BJ (cell line): ENCODE measurements around the gene ADRB2. TPM values are rescaled to one million over a fixed set of nuclear protein-coding genes. Genes with fewer than 3 reads are reported as not detected.

Experiments used
- CTCF ChIA-PET: fragments of 350-600 bp; formaldehyde crosslinking; extraction: SDS; loops from one replicate; lab custom pipeline; 2021; ENCODE audit warnings: antibody characterized with exemption, inconsistent platforms; lab: Yijun Ruan, JAX
- POLR2A ChIA-PET: fragments of 300-600 bp; sonication (Branson Sonifier 250); formaldehyde crosslinking; extraction: SDS; loops from one replicate; lab custom pipeline; 2021; ENCODE audit warnings: antibody characterized with exemption; lab: Charles Lee
- DNase-seq: peaks from one replicate; pipeline ENCODE4 v3.0.0-alpha.2; 2011; ENCODE audit warnings: low read depth
- H3K27me3 ChIP-seq: 2 replicates; pipeline ENCODE4 v1.6.0; 2011; ENCODE audit warnings: low read length; ENCODE audit not compliant: control insufficient read depth, insufficient read depth
- H3K36me3 ChIP-seq: 2 replicates; pipeline ENCODE4 v1.5.1; 2011; ENCODE audit warnings: low read length; ENCODE audit not compliant: control insufficient read depth, insufficient read depth
- H3K4me3 ChIP-seq: 2 replicates; pipeline ENCODE4 v1.5.1; 2011; ENCODE audit warnings: low read depth, mild to moderate bottlenecking, control low read depth, low read length
- polyA plus RNA-seq: library from polyadenylated mRNA; depleted of rRNA; stranded (reverse); fragments of >200 nt; gene quantifications from 2 replicates; pipeline ENCODE4 v1.2.3, GENCODE V29; 2011
- TF ChIP-seq, protein P1 (sequence below): IDR thresholded peaks from 2 replicates; pipeline ENCODE4 v1.5.1; 2011; ENCODE audit warnings: low read depth, mild to moderate bottlenecking, control low read depth, inconsistent platforms, low read length, moderate library complexity; ENCODE audit not compliant: insufficient read depth

Gene ADRB2
- polyA plus RNA-seq, 1 experiment, result 0.64 TPM

DNA sequence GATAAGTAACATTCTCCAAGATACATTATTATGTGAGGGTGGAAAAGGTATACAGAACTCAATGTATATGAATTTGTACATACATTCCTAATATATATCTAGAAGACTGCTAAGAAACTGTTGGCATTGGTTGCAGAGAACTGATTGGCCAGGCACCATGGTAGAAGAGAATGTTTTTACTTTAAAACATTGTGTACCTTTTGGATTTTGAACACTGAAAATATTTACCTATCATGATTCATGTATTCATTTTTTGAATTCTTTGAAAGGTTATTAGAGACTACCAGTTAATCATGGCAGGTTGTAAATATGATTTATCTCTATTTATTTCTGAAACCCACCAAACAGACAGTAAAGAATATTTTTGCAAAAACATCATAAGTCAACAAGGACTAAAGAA is 41.2 kb upstream of the ADRB2 start:
- CTCF ChIA-PET, result interaction anchor here (0.7 kb wide), 1 partner anchor 452 kb away, joined by 3 read pairs; no protein-coding TSS in a partner anchor
- POLR2A ChIA-PET, result no interaction called here

DNA sequence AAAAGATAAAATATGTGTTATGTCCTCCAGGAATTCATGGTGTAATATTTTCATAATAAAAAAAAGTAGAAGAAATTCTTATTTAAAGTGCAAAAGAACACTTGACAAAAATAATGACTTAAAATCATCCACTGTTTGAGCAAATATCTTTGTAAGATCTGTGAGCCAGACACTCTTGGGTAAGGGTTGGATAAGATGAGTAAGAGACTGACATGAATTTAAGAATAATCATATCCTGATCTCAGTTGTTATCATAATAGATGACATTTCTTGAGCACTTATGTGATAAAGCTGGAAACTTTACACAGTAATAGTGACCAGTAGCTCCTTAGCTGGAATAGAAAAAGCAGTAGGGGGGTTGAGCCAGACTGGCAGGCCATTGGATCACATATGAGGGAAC is 40.0 kb upstream of the ADRB2 start:
- CTCF ChIA-PET, result interaction anchor here (1.1 kb wide), 1 partner anchor 34 kb away, joined by 4 read pairs; no protein-coding TSS in a partner anchor
- H3K27me3 ChIP-seq, result no peaks in the 10 kb centered on the region
- POLR2A ChIA-PET, result no interaction called here
- no peaks in the 10 kb centered on the region for H3K36me3 ChIP-seq
- H3K4me3 ChIP-seq, result no peak overlapping the region
- TF ChIP-seq, protein P1, sequence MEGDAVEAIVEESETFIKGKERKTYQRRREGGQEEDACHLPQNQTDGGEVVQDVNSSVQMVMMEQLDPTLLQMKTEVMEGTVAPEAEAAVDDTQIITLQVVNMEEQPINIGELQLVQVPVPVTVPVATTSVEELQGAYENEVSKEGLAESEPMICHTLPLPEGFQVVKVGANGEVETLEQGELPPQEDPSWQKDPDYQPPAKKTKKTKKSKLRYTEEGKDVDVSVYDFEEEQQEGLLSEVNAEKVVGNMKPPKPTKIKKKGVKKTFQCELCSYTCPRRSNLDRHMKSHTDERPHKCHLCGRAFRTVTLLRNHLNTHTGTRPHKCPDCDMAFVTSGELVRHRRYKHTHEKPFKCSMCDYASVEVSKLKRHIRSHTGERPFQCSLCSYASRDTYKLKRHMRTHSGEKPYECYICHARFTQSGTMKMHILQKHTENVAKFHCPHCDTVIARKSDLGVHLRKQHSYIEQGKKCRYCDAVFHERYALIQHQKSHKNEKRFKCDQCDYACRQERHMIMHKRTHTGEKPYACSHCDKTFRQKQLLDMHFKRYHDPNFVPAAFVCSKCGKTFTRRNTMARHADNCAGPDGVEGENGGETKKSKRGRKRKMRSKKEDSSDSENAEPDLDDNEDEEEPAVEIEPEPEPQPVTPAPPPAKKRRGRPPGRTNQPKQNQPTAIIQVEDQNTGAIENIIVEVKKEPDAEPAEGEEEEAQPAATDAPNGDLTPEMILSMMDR, result no peak
- no peak for DNase-seq

More for the DNA sequence above, 41.2 kb upstream of the ADRB2 start:
- Histone ChIP-seq H3K36me3 (no peaks in the 10 kb centered on the region), H3K4me3 (no peak overlapping the region), H3K27me3 (no peaks in the 10 kb centered on the region)
- no peak for DNase-seq
- TF ChIP-seq, protein P1, result no peak

DNA sequence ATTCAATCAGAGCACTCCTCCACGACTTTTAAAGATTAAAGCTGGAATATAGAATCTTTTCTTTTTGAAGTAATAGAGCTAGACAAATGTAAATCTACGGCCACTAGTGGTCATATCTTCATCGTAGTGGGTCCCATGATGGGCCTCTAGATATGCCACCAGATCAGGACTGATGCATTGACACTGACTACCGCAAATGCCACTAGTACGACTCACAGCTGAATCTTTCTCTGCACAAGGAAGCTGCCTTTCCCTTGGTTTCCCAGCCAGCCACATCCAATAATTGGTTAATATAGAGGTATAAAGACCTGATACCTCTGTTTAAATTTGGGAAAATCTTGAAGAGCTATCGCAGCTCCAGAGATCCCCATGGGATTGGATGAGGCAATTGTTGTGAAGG is 37.8 kb upstream of the ADRB2 start:
- TF ChIP-seq, protein P1, result no peak

DNA sequence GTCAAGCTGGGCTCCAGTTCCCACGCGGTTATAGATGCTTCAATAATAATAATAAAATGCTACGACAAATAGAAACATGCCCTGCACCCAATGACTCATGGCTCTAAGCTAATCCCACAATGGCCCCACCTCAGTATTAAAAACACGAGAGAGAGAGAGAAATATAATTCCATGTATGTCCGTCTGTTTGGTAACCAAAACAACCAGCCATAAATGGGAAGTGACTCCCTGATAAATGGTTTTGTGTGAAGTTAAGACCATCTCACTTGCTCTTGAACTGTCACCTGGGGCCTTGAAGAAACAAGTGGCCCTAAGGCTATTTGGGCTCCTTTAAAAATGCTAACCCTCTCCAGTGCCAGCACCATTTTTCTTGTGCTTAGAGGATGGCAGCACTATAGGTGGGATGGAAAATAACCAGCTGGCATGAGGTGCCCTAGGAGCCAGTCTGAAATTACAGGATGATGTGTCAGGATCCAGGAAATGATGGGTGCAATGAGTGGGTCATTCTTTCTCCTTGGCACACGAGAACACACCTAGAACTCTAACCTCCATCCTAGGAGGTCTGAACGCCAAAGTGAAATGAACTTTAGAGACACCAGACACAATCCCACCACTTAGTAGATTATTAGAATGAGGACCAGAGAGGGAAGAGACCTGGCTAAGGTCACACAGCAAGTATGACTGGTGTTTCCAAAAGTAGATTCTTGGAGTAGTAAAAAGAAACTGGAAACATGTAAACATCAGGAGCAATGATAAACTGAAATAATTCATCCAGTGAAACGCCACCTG is 35.7 kb upstream of the ADRB2 start:
- ChIA-PET POLR2A (no interaction called here), CTCF (interaction anchor here (0.6 to 1.6 kb wide), 6 partner anchors 29 to 669 kb away, joined by 3 to 5 read pairs (median 3); no protein-coding TSS in a partner anchor)
- no peaks in the 10 kb centered on the region for H3K27me3 ChIP-seq
- H3K4me3 ChIP-seq, result no peak overlapping the region
- no peaks in the 10 kb centered on the region for H3K36me3 ChIP-seq
- TF ChIP-seq, protein P1, result no peak
- no peak for DNase-seq

More for the DNA sequence above, 37.8 kb upstream of the ADRB2 start:
- H3K4me3 ChIP-seq, result no peak overlapping the region
- POLR2A ChIA-PET, result no interaction called here
- H3K27me3 ChIP-seq, result no peaks in the 10 kb centered on the region
- H3K36me3 ChIP-seq, result no peaks in the 10 kb centered on the region
- no peak for DNase-seq
- CTCF ChIA-PET, result interaction anchor here (0.8 to 1.6 kb wide), 4 partner anchors 9 to 47 kb away, joined by 3 to 6 read pairs (median 3); no protein-coding TSS in a partner anchor

DNA sequence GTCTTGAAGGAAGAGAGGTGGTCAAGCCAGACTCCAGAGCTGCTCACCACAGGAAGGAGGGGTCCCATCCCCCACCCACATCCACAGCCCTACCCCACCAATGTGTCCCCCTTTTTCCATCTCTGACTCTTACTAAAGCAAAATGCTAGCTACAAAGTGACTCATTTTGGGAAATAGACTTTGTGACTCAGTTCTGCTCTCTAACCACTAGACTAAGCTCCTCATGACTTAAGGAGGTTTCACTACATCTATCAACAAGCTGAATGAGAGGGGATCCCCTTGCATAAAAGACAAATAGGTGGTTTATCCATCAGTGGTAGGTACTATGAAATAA is 35.1 kb upstream of the ADRB2 start:
- no peaks in the 10 kb centered on the region for H3K36me3 ChIP-seq
- no peaks in the 10 kb centered on the region for H3K27me3 ChIP-seq
- TF ChIP-seq, protein P1, result no peak
- H3K4me3 ChIP-seq, result no peak overlapping the region
- POLR2A ChIA-PET, result no interaction called here
- DNase-seq, result no peak
- CTCF ChIA-PET, result interaction anchor here (0.6 to 1.0 kb wide), 4 partner anchors 40 to 669 kb away, joined by 3 read pairs; no protein-coding TSS in a partner anchor
